ENCODE results near the gene GP2.
"Not testable (repeated sequence)": the region's sequence is repeated elsewhere in the genome, so short reads cannot be mapped to it uniquely, and the experiment has no call there.

- TF ChIP-seq CTCF, POLR2A (IDR thresholded peaks at IDR 0.05): not testable (repeated sequence)
These were observed 14.7 kb downstream of the GP2 start for GRCh38 chr16:20312536-20313095.

All from right lobe of liver (tissue), 4 donors.